Epithelial cell of proximal tubule (primary cell): ENCODE data around the gene PTPRG. TPM values are rescaled to one million over a fixed set of nuclear protein-coding genes. Genes with fewer than 3 reads are reported as not detected.

Experiments used
- DNase-seq: peaks from one replicate; pipeline ENCODE4 v3.0.0-alpha.2; 2011; ENCODE audit warnings: low read depth
- H3K4me3 ChIP-seq: 2 replicates; pipeline ENCODE4 v1.5.1; 2011; ENCODE audit warnings: low read depth, mild to moderate bottlenecking, low read length
- total RNA-seq: library from RNA; depleted of rRNA; stranded (reverse); fragments of >200 nt; gene quantifications from 2 replicates; pipeline ENCODE4 v1.2.3, GENCODE V29; 2015
- TF ChIP-seq, protein P1 (sequence below): conservative IDR thresholded peaks from 2 replicates; pipeline ENCODE4 v1.5.1; 2012; ENCODE audit warnings: low read depth, mild to moderate bottlenecking, low read length

PTPRG gene
- total RNA-seq, 1 donor from 2014 or later, result 13.5 TPM

DNA sequence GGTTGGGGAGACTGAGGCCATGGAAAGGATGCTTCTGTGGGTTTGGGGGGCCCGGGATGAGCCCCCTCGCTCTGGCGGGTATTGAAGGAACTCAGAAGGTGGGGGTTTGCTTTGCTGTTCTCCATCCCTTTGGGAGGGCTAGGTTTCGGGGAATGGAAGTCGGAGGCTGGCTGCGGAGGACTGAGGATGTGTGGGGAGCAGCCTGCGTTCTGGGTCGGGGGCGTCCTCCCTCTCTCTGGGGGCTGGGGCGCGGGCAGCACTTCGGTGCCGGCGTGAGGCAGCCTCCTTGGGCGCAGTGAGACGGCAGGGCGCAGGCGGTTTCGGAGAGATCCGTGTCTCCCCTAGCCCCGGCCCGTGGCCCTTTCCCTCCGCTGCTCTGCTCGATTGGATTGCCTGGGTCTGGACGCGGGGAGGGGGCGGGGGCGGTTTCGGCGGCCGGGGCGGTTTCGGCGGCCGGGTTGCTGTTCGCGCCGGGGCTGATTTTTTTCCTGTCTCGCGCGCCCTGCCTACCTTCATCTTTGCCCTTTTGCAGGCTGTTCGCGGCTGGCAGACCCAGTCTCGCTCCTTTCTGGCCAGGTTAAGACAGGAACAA, 1.4 kb downstream of the PTPRG start:
- no peak for DNase-seq
- peak overlapping the region; percentile 95 for H3K4me3 ChIP-seq
- TF ChIP-seq, protein P1, sequence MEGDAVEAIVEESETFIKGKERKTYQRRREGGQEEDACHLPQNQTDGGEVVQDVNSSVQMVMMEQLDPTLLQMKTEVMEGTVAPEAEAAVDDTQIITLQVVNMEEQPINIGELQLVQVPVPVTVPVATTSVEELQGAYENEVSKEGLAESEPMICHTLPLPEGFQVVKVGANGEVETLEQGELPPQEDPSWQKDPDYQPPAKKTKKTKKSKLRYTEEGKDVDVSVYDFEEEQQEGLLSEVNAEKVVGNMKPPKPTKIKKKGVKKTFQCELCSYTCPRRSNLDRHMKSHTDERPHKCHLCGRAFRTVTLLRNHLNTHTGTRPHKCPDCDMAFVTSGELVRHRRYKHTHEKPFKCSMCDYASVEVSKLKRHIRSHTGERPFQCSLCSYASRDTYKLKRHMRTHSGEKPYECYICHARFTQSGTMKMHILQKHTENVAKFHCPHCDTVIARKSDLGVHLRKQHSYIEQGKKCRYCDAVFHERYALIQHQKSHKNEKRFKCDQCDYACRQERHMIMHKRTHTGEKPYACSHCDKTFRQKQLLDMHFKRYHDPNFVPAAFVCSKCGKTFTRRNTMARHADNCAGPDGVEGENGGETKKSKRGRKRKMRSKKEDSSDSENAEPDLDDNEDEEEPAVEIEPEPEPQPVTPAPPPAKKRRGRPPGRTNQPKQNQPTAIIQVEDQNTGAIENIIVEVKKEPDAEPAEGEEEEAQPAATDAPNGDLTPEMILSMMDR, result no peak

DNA sequence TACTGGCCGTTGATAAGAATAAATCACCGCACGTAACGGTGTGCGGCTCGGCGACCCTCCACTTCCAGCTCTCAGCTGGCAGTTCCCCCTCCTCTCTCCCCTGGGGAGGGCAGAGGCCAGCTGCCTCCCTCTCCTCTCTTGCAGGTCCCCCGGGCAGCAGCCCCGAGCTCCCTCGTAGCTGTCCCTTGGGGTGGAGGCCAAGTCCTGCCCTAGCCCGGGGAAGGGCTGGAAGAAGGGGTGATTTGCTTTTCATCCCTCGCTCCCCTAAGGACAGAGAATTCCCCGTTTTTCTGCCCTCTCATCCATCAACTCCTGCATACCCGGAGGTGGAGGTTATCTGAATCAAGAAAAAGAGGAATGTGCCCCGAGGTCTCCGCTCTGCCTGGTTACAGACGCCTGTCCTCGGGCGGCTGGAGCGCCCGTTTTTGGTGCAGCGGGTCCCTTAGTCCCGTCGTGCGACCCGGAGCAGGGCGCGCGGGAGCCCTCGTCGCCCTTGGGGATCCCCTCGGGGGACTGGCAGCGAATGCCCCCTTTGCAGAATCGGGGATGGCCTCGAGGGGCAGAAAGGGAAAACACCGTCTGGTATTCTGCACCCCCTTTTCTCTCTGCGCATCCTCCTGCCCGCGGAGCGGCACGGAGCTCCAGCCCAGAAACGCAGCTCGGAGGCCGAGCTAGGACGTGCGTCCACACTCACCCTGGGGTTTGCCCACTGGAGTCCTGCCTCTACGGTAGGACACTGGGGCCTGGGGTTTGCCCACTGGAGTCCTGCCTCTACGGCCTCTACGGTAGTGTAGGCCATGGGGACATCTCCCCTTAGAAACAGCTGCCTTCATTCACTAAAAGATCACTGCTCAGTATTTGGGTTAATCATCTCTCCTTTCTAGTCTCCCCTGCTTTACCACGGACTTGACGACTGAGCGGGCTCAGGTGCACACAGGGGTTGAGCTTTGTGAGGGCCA, 2.2 kb downstream of the PTPRG start:
- peak overlapping the region; percentile 95 for H3K4me3 ChIP-seq
- TF ChIP-seq, protein P1, result no peak
- no peak for DNase-seq

DNA sequence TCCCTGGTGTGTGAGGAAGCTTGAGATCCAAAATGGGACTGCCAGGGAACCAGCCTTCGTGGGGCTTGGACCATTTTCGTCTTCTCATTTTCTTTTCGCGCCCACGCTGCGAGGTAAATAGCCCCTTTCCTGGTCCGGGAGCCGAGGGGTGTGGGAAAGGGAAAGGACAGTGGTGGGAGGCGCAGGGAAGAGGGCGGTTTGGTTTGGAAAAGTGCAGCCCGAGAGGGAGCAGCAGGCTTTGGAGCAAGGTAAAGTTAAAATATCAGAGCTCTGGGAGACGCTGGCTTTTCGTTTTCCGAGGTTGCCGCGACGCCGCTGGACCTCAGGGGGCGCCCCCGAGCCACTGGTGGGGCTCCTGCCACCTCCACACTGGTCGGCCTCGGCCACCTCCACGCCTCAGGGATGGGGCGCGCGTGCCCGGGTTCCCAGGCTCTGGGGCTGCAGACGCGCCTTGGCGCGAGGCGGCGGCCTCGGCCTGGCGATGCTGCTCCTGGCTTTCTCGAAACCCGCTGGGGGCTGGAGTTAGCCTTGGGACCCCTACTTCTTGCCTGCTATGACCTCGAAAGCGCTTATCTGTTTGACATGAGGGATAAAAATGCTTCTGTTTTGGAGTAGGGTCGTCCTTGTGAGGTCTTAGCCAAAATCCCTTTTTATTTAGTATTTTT, 3.2 kb downstream of the PTPRG start:
- TF ChIP-seq, protein P1, result peak; percentile 79
- no peak for DNase-seq
- H3K4me3 ChIP-seq, result peak overlapping the region; percentile 95

DNA sequence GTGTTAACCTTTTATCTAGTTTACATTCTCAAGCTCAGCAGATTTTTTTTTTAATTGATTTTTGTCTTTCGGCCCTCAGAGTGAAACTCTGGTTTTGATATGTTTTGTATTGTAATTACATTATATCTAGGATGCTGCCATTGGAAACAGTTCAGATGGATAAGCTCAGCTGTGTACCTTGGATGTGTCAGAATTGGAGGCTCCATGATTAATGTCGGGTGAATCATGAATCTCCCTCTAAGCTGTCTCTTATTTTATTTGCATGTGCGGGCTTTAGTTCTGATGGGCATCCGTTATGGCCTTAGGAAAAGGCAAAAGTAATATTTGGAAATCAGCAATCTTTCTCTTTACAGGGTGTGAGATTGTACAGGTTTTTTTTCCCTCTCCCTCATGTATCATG, 4.2 kb downstream of the PTPRG start:
- no peak for DNase-seq
- H3K4me3 ChIP-seq, result no peak overlapping the region
- TF ChIP-seq, protein P1, result no peak

DNA sequence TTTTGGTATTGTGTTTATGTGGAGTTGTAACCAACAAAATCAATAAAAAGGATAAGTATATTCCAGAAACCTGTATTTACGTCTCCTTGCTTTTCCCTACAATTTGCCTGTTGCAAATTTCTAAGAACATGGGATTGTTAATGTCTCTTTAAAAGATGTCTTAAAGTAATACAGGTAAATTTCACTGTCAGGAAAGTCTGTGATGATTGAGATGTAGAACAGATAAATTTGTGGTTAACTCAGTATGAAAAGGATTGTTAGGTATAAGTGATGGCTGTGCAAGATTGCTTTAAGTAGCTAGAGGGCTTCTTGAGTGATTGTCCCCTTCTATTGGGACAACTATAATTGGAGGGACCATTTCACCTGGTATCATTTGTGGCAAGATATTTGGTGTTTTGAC, 6.8 kb downstream of the PTPRG start:
- TF ChIP-seq, protein P1, result no peak
- H3K4me3 ChIP-seq, result no peak overlapping the region

DNA sequence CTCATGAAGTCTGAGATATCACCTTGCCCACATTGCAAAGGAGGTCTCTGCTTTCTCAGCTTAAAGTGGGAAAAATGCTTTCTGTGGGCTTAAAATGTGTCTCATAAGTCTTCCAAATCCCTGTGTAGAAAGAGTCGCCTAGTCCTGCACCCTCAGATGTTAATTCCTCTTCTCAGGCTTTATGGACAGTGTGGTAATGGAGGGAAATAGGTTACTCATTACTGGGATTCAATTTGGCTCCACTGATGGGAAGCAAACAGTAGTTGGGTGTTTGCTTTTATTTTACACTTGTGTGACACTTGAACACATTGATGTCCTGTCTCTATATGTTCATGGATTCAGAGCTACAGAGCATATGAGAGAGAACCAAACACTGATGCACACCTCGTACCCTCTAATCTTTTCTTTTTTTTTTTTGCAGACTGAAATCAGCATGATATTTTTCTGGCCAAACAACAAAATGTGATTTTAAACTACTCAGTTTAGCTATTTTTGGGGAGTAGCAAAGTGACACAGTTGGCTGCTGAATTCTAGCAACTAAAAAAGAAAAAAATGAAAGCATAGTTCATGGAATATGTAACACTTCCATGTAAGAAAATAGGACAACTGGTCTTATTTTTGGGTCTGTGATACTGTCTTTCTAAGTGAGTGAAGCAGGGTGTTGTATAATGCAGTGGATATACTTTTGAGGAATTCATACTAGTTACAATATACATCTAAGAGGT, 8.6 kb downstream of the PTPRG start:
- TF ChIP-seq, protein P1, result no peak
- no peak for DNase-seq

More for the DNA sequence above, 6.8 kb downstream of the PTPRG start:
- no peak for DNase-seq

More for the DNA sequence above, 8.6 kb downstream of the PTPRG start:
- no peak overlapping the region for H3K4me3 ChIP-seq
